ENCODE data around the gene CHRNA1.
A peak's percentile ranks its signal among the peaks of the same experiment; 100 is the strongest.

The CHRNA1 gene

DNA sequence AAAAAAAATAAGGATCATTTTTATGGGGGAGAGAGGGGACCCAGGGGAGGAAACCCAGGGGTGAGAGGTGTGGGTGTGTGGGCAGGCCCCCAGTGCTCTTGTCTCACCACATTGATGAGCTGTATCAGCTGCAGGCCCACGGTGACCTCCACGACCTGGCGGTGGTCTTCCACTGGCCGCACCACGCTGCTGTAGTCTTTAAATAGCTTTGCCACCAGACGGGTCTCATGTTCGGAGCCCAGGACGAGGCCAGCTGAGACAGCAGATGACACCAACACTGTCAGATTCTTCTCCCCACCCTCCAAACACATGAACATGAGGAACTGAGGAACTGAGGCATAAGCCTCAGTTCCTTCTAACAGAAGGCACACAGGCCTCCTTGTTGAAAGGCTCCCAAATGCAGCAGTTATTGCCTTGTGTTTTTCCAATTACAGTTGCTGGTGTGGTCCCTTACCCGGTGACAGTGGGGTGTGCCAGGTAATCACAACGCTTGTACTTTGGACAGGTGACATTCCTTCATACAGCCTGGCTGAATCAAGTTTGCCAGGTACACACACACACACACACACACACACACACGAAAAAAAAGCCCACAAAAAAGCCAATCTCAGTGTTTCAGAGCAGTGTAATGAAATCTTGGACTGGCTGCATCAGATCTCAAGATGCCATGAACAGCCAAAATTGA, 4.7 kb downstream of the CHRNA1 start:
- no peak for DNase-seq

DNA sequence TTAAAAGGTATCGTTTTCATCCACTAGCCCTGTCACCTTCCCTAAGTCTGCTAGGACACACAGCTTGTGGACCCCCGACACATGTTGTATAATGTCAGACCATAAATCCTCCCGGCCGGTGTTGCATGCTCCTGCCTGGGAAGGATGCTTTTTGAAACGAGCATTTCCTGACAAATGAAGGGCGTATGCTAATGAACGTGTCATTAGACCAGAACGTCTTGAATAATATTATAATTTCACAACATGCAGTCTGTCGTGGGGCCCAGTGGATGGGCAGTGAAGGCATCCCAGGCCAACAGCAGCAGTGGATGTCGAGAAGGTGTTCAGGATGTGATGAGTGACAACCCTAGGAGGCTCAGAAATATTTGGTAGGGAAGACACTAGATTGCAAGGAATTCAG, 7.5 kb downstream of the CHRNA1 start:
- DNase-seq = no peak

DNA sequence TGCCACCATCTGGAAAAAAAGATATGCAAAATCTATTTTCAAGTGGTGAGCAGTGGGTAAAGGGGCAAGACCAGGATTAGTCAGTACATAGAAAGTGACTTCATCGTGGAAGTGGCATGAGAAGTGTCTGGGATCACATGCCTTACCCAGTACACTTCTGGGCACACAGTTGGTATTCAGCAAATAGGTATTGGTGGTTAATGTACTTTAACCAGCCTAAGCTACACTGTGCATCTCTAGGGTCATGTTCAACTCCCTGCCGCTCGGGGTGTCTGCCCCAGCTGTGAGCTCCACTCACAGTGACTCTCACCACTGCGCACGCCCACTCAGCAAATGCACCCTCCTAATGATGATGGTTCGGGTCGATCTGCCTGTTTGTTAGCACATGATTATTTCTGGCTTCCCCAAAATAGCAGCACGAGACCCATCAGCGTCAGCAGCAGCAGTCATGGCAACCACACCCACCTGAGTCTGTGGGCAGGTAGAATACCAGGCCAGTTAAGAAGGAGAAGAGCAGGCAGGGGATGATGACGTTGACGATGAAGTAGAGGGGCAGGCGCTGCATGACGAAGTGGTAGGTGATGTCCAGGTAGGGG, 11.1 kb downstream of the CHRNA1 start:
- DNase-seq = no peak

DNA sequence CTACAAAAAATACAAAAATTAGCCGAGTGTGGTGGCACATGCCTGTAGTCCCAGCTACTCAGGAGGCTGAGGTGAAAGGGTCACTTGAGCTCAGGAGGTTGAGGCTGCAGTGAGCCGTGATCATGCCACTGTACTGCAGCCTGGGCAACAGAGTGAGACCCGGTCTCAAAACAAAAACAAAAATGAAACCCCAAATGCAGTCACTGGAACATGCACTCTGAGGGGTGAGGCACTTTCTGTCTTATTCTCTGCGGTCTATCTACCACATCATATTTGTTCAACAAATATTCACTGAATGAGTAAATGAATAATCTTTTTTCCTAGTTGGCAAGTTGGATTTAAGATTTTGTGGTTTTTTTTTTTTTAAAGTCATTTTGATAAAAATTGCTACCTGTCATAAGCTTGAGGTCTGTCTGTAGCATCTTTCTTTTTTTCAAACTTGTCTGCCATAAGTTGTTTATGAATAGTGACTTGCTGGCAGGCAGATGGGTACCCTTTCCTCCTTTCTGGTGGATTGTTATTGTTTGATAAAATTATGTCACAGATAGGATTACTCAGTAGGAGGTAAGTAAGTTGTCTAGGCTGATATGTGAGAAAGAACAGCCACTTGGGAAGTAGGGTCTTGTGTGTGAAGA, 11.8 kb downstream of the CHRNA1 start:
- DNase-seq = no peak

DNA sequence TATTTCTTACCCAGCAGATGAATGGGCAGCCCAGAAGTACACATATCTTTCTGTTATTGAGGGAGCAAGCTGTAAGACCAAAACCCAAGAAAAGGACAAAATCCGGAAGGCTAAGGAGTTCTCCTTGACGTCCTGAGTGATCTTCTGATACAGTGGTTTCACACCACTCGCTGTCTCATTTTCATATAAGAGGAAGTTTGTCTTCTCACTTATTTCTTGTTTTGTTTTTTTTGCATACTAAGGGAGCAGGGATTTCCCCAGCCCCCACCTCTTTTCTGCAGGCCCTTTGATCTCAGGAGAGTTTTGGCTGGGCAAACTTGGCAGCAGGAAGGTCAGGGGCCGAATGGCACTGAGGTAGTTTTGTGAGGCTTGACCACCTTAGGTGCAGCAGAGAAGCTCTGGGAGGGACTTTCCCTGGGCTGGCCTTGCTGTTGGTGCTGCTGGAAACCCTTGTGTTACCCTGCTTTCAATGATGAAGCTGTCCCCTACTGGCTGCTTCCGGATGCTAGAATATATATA, 13.3 kb downstream of the CHRNA1 start:
- no peak for DNase-seq

DNA sequence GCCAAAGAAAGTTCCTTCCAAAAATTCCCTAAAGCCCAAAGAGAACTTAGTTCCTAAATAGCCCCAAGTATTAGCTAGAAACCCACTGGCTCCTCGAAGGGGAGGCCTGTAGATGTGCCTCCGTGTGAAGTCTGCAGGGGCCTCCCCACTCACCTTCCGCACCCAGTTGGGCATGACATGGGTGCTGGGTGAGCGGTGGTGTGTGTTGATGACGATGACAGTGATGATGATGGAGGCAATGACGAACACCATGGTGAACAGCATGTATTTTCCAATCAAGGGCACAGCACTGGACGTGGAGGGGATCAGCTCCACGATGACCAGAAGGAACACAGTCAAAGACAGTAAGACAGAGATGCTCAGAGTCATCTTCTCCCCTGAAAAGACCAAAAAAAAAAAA, 14.5 kb downstream of the CHRNA1 start:
- DNase-seq = no peak

DNA sequence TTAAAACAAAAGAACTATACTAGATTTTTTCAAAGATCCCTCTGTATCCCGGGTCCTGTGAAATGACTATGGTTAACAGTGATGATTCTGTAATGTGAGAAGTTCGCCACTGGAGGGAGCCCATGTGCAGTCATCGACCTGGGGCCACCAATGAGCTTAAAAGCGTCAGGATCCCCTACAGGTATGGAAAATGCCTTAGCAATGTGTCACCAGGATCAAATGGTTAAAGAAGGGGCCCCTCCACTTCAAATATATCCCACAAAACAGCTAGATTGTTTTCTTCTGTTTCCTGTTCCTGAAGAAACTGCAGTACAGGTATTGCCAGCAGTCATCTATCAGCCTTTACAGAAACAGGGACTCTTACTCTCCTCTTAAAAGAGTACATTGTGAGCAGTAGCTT, 15.3 kb downstream of the CHRNA1 start:
- DNase-seq = peak; percentile 31

DNA sequence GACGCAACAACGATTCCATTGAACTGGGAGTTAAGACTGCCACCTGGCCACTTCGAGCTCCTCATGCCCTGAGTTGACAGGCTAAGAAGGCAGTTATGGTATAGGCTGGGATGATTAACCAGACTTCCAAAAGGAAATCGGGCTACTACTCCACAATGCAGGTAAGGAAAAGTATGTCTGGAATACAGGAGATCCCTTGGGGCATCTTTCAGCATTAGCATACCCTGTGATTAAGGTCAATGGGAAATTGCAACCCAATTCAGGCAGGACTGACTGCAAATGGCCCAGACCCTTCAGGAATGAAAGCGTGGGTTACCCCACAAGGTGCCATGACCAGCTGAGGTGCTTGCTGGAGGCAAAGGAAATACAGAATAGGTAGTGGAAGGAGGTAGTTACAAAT, 19.1 kb downstream of the CHRNA1 start:
- no peak for DNase-seq

DNA sequence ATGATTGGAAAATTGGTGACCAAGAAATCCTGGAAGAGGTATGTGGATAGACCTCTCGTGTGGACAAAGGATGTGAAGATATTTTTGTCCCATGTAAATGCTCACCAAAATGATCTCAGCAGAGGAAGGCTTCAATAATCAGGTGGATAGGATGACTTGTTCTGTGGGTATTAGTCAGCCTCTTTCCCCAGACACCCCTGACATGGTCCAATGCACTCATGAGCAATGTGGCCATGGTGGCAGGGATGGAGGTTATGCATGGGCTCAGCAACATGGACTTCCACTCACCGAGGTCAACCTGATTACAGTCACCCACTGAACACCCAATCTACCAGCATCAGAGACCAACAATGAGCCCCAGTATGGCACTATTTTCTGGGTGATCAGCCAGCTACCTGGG, 20.2 kb downstream of the CHRNA1 start:
- DNase-seq = no peak

DNA sequence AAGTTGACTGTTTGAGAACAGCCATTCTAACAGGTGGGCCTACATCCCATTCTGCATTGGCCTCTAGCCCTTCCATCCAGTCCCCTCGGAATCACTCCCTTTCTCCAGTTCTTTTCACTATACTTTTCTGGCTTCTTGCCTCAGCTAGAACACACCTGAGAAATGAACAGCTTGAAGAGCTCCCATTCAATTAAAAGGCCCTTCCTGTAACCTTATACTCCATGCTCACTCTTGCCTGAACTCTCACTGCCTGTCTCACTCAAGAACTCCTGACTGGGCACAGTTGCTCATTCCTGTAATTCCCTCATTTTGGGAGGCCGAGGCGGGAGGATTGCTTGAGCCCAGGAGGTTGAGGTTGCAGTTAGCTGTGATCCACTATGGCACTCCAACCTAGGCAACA, 23.6 kb downstream of the CHRNA1 start:
- no peak for DNase-seq

DNA sequence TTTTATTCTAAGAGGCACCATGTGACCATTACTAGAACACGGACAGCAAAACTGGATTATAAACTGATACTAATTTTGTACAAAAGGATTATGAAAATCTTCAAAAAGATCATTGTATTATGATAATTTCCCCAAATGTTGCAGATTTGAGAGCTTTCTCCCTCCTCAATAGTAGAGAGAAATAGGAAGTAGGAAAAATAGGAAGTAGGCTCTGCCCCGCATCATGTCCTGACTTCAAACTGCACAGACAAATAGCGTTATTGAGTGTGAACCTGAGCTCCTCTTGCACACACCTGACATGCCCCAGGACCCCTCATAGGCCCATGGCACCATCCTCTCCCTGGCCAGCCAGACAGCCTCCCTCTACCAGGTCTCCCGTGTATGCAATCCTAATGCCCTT, 25.4 kb downstream of the CHRNA1 start:
- no peak for DNase-seq

DNA sequence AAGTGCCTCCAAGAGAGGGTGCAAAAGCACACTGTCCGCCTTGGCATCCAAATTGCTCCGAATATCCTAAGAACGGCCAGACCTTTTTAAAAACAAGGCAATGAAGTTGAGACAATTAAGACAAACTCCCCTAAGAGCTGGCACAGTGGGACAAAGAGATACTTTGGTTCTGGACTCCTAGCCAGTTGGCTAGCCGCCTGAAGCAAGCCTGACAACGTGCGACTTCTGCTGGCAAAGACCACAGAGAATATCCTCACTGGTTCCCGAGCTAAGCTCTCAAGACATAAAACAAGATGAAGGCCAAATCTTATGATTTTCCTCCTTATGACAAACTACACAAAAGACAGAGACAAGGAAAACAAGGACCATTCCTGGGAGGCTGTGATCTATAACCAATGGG, 32.7 kb downstream of the CHRNA1 start:
- no peak for DNase-seq

DNA sequence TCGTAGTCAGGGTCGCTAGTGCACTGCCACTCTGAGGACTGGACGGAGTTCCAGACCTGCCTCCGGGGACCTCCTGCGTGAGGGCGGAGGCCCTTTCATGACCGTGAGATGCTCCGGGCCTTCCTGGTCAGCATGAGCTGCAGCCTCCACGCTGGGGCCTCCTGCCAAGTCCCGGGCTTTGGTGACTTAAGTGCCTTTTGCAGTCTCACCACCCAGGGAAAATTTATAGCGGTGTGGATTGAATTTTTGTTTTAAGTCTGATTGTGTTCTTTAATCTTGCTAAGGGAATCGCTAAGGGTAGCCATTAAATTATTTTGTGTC, 33.6 kb downstream of the CHRNA1 start:
- DNase-seq = no peak

DNA sequence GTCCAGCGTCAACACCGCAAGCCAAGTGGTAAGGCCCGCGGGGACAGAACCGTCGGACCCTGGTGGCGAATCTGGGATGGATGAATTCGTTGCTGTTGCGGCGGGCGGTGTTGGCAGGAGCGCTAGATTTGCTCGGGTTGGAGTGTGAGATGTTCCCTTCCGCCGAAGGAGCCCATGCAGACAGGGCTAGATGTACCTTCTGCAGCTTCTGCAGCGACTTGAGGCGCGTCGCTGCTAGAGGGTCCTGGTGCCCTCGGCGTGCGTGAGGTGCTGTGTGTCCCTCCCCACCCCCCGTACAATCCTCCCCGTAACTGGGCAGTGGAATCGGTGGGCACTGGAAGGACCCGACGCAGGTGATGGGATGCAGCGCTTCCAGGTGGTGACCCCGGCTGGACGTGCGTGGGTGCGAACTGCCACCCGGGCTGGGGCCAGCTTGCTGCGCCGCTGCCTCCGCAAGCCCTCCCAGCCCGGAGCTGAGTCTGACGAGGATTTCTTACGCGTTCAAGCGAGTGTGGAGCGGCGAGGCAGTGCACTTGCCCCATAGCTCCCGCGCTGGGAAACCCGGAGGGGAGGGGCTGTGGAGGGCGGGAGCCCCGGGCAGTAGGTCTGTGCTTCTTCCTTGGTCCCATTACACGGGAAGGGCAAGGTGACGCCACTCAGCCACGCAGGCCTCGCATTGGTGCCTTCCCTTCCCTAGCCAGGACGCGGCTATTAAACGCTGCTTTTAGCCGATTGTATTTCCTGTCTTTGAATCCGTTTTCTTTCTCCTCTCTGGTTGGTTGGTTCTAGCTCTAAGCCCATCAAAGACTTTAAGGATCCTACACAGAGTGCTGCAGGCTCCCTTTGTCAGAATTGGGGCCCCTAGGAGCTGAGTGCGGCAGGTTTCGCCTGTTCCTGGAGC, 34.2 kb downstream of the CHRNA1 start:
- DNase-seq = peak; percentile 10

DNA sequence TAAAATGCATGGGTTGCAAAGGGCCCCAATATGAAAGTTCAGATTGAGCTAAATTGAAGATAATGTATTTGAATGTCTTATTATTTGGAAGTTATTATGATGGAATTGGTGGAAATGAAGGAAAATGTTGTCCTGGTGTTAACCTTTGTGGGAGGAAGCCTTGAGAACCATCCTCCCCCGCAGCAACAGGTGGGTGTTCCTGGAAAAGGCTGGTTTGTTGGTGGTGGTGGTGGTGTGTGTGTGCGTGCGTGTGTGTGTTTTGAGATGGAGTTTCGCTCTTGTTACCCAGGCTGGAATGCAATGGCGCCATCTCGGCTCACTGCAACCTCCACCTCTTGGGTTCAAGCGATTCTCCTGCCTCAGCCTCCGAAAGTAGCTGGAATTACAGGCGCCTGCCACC, 36.2 kb downstream of the CHRNA1 start:
- no peak for DNase-seq

DNA sequence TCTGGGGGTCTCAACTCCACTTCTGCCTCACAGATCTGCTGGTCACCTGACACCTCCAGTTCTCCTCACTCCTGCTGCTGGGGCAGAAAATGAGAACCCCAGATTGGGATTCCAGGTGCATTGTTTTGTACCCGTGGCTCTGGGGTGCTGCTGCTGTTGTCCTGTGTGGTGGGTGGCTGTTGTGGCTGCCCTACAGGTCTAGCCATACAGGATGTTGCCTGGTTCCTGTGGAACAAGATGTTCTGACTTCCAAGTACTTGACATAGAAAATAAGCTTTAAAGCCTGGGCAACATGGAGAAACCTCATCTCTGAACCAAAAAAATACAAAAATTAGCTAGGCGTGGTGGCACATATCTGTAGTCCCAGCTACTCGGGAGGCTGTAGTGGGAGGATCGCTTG, 38.1 kb downstream of the CHRNA1 start:
- DNase-seq = no peak

DNA sequence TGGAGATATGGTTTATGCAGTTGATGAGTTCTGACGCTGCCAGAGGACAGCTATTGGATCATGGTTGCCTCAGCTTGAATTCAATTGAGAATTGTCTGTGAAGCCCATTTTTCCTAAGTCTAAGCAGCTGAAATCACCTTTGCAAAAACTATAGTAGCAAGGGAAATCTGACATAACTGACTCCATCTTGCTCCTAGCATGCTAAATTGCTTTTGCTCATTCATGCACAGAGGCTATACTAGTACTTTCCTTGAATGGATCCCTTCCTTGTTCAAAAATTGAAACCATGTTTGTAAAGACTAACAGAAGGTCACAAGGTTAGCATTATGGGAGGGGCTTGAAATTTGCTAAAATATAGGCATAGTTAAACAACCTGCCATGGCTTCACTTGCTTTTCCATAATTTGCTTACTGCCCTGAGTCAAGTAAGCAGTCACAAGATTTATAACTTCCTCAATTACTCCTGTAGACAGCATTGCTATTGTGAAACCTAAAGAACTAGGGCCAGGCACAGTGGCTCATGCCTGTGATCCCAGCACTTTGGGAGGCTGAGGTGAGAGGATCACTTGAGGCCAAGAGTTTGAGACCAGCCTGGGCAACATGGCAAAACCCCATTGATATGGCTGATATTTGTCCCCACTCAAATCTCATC, 41.2 kb downstream of the CHRNA1 start:
- DNase-seq = no peak

DNA sequence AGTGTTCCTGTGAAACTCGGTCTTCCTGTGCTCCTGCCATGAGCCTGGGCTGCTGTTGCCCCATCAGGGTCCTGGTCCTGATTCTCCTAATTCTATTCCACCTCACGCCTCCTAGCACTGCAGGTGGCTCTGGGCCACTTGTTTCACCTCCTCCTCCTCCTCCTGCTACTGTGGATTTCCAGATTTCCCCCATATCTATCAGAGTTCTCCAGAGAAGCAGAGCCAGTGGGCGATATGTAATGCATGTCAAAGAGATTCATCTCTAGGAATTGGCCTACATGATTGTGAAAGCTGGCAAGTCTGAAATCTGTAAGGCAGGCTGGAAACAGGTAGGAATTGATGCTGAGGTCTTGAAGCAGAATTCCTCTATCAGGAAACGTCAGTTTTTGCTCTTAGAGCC, 45.3 kb downstream of the CHRNA1 start:
- DNase-seq = no peak

DNA sequence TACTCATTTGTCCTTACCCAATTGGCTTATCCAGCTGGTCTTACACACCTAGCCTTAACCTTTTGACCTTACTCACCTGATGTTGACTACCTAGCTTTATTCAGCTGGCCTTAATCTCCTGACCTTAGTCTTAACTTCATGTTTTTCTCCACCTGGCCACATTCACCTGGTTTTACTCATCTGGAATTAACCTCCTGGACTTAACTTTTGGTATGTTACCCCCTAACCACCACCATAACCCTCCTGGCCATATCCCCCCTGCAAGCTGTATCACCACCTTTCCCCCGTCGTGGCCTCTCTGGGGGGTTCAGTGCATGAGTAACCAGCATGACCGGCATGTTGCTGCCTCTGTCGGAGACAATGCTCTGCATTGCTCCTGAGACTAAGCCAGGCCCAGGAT, 45.7 kb downstream of the CHRNA1 start:
- DNase-seq = no peak

DNA sequence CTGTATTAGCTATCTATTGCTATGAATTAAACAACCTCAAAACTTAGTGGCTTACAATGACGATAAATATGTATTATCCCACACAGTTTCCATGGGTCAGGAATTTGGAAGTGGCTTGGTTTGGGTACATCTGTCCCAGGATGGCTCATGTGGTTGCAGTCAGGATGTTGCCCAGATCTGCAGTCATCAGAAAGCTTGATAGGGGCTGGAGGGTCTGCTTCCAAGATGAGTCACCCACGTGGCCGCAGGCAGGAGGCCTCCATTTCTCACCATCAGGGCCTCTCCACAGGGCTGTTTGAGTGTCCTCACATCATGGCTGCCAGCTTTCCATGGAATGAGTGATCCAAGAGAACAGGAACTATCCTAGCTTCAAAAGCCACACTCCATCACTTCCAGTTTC, 46.4 kb downstream of the CHRNA1 start:
- DNase-seq = no peak

DNA sequence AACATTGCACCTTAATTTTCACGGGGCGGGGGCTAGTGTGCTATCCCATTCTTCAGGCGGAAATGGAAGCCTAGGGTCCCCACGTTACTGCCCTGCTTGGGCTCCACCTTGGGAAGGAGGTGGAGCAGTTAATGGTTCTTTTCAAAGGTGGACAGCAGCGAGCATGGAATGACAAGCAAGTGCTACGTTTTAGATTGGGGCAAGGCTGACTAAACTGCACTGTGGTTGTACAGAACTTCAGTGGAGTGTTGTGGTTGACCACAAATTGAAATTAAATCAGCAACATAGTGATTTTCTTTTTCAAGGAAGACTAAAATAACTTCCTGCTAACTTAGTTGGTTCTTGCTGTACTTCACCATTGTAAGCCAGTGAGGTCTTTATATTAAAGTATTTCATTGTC, 47.0 kb downstream of the CHRNA1 start:
- no peak for DNase-seq

DNA sequence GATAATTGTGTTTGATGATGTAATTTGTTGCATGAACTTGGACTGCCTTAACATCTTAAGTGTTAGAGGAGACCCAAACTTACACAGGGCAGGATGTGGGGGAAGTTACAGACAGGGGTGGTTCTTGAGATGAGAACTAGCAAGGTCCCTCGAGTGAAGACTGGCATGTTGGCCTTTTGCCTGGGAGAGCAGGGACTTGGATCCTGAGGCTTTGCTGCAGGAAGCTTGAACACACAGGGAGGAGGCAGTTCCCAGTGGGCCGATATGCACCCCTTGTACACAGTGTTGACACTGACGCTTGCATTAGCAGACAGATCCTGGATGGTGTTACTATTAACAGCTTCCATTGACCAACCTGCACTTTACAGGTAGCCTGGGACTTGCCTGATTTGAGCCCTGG, 47.5 kb downstream of the CHRNA1 start:
- no peak for DNase-seq

DNA sequence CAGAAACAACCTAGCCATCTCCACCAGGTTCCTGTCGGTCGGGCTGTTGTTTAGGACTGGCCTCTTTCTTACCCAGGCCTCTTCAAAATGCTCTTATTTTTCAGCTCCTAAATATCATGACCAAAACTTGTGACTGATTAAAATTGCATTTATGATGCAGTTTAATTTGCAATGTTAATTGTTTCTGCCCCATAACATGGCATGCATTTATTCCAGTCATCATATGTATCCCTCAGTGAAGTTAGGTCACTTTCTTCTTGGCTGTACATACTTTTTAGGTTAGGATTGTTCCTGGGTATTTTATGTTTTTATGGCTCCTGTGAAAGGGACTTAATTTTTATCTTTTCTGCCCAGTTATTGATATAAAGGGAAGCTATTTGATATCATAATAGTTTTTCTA, 50.6 kb downstream of the CHRNA1 start:
- DNase-seq = no peak

All from NCI-H774 (cell line).